ENCODE results near the gene RPL12. TPM values are rescaled to one million over a fixed set of nuclear protein-coding genes. Genes with fewer than 3 reads are reported as not detected.

The RPL12 gene
- total RNA-seq, 1 donor from 2014 or later, result 1,044 TPM

GRCh38 chr9:127423934-127424675, 27.1 kb downstream of the RPL12 start, which contains the start of gene ZNF79:
Gene ZNF79, plus strand, starts transcription at chr9:127424382. Its CDS starts 406 bp downstream, at chr9:127424788.
- peaks cover 4% of the 10 kb centered on the region for H3K36me3 Mint-ChIP-seq (ENCODE audit: insufficient read depth)
- TF ChIP-seq CTCF (IDR thresholded peaks at IDR 0.05; ENCODE audit: unreplicated experiment), result no peak
- H3K4me1 Mint-ChIP-seq (ENCODE audit: low read depth), result peaks cover 35% of the 10 kb centered on the region
- peak; percentile 79 for DNase-seq (ENCODE audit: low spot score, unreplicated experiment)
- H3K27me3 Mint-ChIP-seq, result no peaks in the 10 kb centered on the region
- H3K27ac Mint-ChIP-seq, result peak within 1 kb of the TSS; percentile 99
- H3K4me3 Mint-ChIP-seq (ENCODE audit: low read depth), result peak within 1 kb of the TSS; percentile 97
- H3K9me3 Mint-ChIP-seq (ENCODE audit: low read depth), result no peaks in the 10 kb centered on the region

GRCh38 chr9:127423476-127423933, 27.7 kb downstream of the RPL12 start:
- H3K36me3 Mint-ChIP-seq (ENCODE audit: insufficient read depth), result peaks cover 4% of the 10 kb centered on the region

GRCh38 chr9:127422787-127423186, 28.4 kb downstream of the RPL12 start:
- DNase-seq (ENCODE audit: low spot score, unreplicated experiment), result no peak
- TF ChIP-seq CTCF (IDR thresholded peaks at IDR 0.05; ENCODE audit: unreplicated experiment), result no peak
- H3K9me3 Mint-ChIP-seq (ENCODE audit: low read depth), result no peaks in the 10 kb centered on the region
- H3K4me3 Mint-ChIP-seq (ENCODE audit: low read depth), result peak overlapping the region; percentile 97
- H3K27ac Mint-ChIP-seq, result peak overlapping the region; percentile 99
- no peaks in the 10 kb centered on the region for H3K27me3 Mint-ChIP-seq
- peaks cover 4% of the 10 kb centered on the region for H3K36me3 Mint-ChIP-seq (ENCODE audit: insufficient read depth)
- H3K4me1 Mint-ChIP-seq (ENCODE audit: low read depth), result peaks cover 36% of the 10 kb centered on the region

More at GRCh38 chr9:127423476-127423933, 27.7 kb downstream of the RPL12 start:
- no peaks in the 10 kb centered on the region for H3K9me3 Mint-ChIP-seq (ENCODE audit: low read depth)
- DNase-seq (ENCODE audit: low spot score, unreplicated experiment), result no peak
- peak overlapping the region; percentile 97 for H3K4me3 Mint-ChIP-seq (ENCODE audit: low read depth)
- peaks cover 36% of the 10 kb centered on the region for H3K4me1 Mint-ChIP-seq (ENCODE audit: low read depth)
- no peaks in the 10 kb centered on the region for H3K27me3 Mint-ChIP-seq
- no peak for TF ChIP-seq CTCF (IDR thresholded peaks at IDR 0.05; ENCODE audit: unreplicated experiment)
- peak overlapping the region; percentile 99 for H3K27ac Mint-ChIP-seq

- peaks cover 36% of the 10 kb centered on the region for H3K4me1 Mint-ChIP-seq (ENCODE audit: low read depth)
- H3K36me3 Mint-ChIP-seq (ENCODE audit: insufficient read depth), result peaks cover 4% of the 10 kb centered on the region
- no peak for DNase-seq (ENCODE audit: low spot score, unreplicated experiment)
- no peaks in the 10 kb centered on the region for H3K9me3 Mint-ChIP-seq (ENCODE audit: low read depth)
- peak overlapping the region; percentile 97 for H3K4me3 Mint-ChIP-seq (ENCODE audit: low read depth)
- H3K27me3 Mint-ChIP-seq, result no peaks in the 10 kb centered on the region
- no peak overlapping the region for H3K27ac Mint-ChIP-seq
- TF ChIP-seq CTCF (IDR thresholded peaks at IDR 0.05; ENCODE audit: unreplicated experiment), result no peak
Observed at GRCh38 chr9:127422133-127422782, 28.9 kb downstream of the RPL12 start.

GRCh38 chr9:127421057-127421456, 30.1 kb downstream of the RPL12 start:
- TF ChIP-seq CTCF (IDR thresholded peaks at IDR 0.05; ENCODE audit: unreplicated experiment), result no peak
- Mint-ChIP-seq H3K4me3 (ENCODE audit: low read depth) (no peak overlapping the region), H3K4me1 (ENCODE audit: low read depth) (peaks cover 33% of the 10 kb centered on the region), H3K36me3 (ENCODE audit: insufficient read depth) (no peaks in the 10 kb centered on the region), H3K27me3 (no peaks in the 10 kb centered on the region), H3K27ac (no peak overlapping the region), H3K9me3 (ENCODE audit: low read depth) (no peaks in the 10 kb centered on the region)
- no peak for DNase-seq (ENCODE audit: low spot score, unreplicated experiment)

Measured in progenitor cell of endocrine pancreas (in vitro differentiated cells).